ENCODE results near the gene CD2AP. TPM values are rescaled to one million over a fixed set of nuclear protein-coding genes. Genes with fewer than 3 reads are reported as not detected.
"Not testable (repeated sequence)": the region's sequence is repeated elsewhere in the genome, so short reads cannot be mapped to it uniquely, and the experiment has no call there.

Gene CD2AP
- total RNA-seq, 1 experiment from 2014 or later: 20.6 TPM

GRCh38 chr6:47479874-47480273 lies 2.3 kb downstream of the CD2AP start:
- DNase-seq (ENCODE audit: low spot score): no peak
- ChIA-PET POLR2A (ENCODE audit: low non-redundant PET) (no interaction called here), CTCF (no interaction called here)
- BruUV-seq (replicated peaks): no TSS peak
- intact Hi-C loops (cut with micrococcal nuclease; ENCODE audit: unreplicated experiment): no loop called here
- no peaks in the 10 kb centered on the region for H3K36me3 ChIP-seq (ENCODE audit: insufficient read depth, low read length, poor library complexity, severe bottlenecking)
- TF ChIP-seq EZH2 (IDR thresholded peaks at IDR 0.05; ENCODE audit: borderline replicate concordance, low read depth, low read length, poor library complexity, severe bottlenecking): no peak
- no peak for TF ChIP-seq CTCF (conservative IDR thresholded peaks at IDR 0.05; ENCODE audit: low read depth, low read length)
- peak overlapping the region; percentile 92 for H3K4me3 ChIP-seq (ENCODE audit: low read depth, low read length, poor library complexity, severe bottlenecking)
- no peaks in the 10 kb centered on the region for H3K27me3 ChIP-seq (replicated peaks; ENCODE audit: insufficient read depth, low read depth, low read length, poor library complexity)
- no peaks in the 10 kb centered on the region for H3K9me3 ChIP-seq (ENCODE audit: low read depth, low read length, poor library complexity, severe bottlenecking)
- H3K4me1 ChIP-seq (ENCODE audit: insufficient read depth, low read length, poor library complexity, severe bottlenecking): peaks cover 12% of the 10 kb centered on the region
- H3K27ac ChIP-seq (ENCODE audit: low read depth, low read length, poor library complexity, severe bottlenecking): no peak overlapping the region

GRCh38 chr6:47481213-47481612 lies 3.6 kb downstream of the CD2AP start:
- H3K9me3 ChIP-seq (ENCODE audit: low read depth, low read length, poor library complexity, severe bottlenecking); DNase-seq (ENCODE audit: low spot score); H3K27me3 ChIP-seq (replicated peaks; ENCODE audit: insufficient read depth, low read depth, low read length, poor library complexity); intact Hi-C loops (cut with micrococcal nuclease; ENCODE audit: unreplicated experiment); H3K4me3 ChIP-seq (ENCODE audit: low read depth, low read length, poor library complexity, severe bottlenecking); H3K27ac ChIP-seq (ENCODE audit: low read depth, low read length, poor library complexity, severe bottlenecking); BruUV-seq (replicated peaks); POLR2A ChIA-PET (ENCODE audit: low non-redundant PET); H3K36me3 ChIP-seq (ENCODE audit: insufficient read depth, low read length, poor library complexity, severe bottlenecking); CTCF ChIA-PET: not testable (repeated sequence)
- peaks cover 12% of the 10 kb centered on the region for H3K4me1 ChIP-seq (ENCODE audit: insufficient read depth, low read length, poor library complexity, severe bottlenecking)

- no TSS peak for BruUV-seq (replicated peaks)
- intact Hi-C loops (cut with micrococcal nuclease; ENCODE audit: unreplicated experiment): no loop called here
- no peak for DNase-seq (ENCODE audit: low spot score)
- ChIA-PET POLR2A (ENCODE audit: low non-redundant PET) (no interaction called here), CTCF (no interaction called here)
- Histone ChIP-seq H3K4me3 (ENCODE audit: low read depth, low read length, poor library complexity, severe bottlenecking) (no peak overlapping the region), H3K4me1 (ENCODE audit: insufficient read depth, low read length, poor library complexity, severe bottlenecking) (peaks cover 12% of the 10 kb centered on the region), H3K27ac (ENCODE audit: low read depth, low read length, poor library complexity, severe bottlenecking) (no peak overlapping the region), H3K36me3 (ENCODE audit: insufficient read depth, low read length, poor library complexity, severe bottlenecking) (no peaks in the 10 kb centered on the region), H3K9me3 (ENCODE audit: low read depth, low read length, poor library complexity, severe bottlenecking) (no peaks in the 10 kb centered on the region), H3K27me3 (replicated peaks; ENCODE audit: insufficient read depth, low read depth, low read length, poor library complexity) (no peaks in the 10 kb centered on the region)
- TF ChIP-seq CTCF (conservative IDR thresholded peaks at IDR 0.05; ENCODE audit: low read depth, low read length): no peak
- TF ChIP-seq EZH2 (IDR thresholded peaks at IDR 0.05; ENCODE audit: borderline replicate concordance, low read depth, low read length, poor library complexity, severe bottlenecking): no peak
These were observed 4.2 kb downstream of the CD2AP start for GRCh38 chr6:47481806-47482205.

GRCh38 chr6:47483516-47483852 lies 5.9 kb downstream of the CD2AP start:
- no peak overlapping the region for H3K4me3 ChIP-seq (ENCODE audit: low read depth, low read length, poor library complexity, severe bottlenecking)
- no peaks in the 10 kb centered on the region for H3K36me3 ChIP-seq (ENCODE audit: insufficient read depth, low read length, poor library complexity, severe bottlenecking)
- H3K27me3 ChIP-seq (replicated peaks; ENCODE audit: insufficient read depth, low read depth, low read length, poor library complexity): no peaks in the 10 kb centered on the region
- no TSS peak for BruUV-seq (replicated peaks)
- H3K9me3 ChIP-seq (ENCODE audit: low read depth, low read length, poor library complexity, severe bottlenecking): no peaks in the 10 kb centered on the region
- CTCF ChIA-PET: no interaction called here
- no peak for DNase-seq (ENCODE audit: low spot score)
- H3K4me1 ChIP-seq (ENCODE audit: insufficient read depth, low read length, poor library complexity, severe bottlenecking): peaks cover 12% of the 10 kb centered on the region
- intact Hi-C loops (cut with micrococcal nuclease; ENCODE audit: unreplicated experiment): no loop called here
- POLR2A ChIA-PET (ENCODE audit: low non-redundant PET): no interaction called here
- TF ChIP-seq CTCF (conservative IDR thresholded peaks at IDR 0.05; ENCODE audit: low read depth, low read length): no peak
- TF ChIP-seq EZH2 (IDR thresholded peaks at IDR 0.05; ENCODE audit: borderline replicate concordance, low read depth, low read length, poor library complexity, severe bottlenecking): no peak
- H3K27ac ChIP-seq (ENCODE audit: low read depth, low read length, poor library complexity, severe bottlenecking): no peak overlapping the region

Data from A673 (cell line).